Measurements from ENCODE around the gene RTN3.

DNA sequence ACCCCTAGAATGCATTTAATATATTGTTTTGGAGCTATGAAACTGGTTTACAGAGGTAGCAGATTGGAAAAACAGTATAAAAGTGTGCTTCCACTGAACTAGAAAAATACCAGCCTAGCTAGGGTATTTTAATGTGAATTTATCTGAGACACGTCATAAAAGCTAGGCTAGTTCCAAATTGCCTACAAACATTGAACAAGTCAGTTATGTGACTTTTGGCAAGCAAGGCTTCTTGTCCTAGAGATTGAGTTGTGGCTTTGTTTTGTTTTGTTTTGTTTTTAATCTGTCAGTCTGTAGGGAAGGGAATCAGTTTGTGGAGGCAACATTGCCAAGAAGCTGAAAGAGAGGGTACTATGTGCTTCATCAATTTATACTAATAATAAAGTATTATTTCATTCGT is 24.2 kb downstream of the RTN3 start:
- TF ChIP-seq, protein P1, sequence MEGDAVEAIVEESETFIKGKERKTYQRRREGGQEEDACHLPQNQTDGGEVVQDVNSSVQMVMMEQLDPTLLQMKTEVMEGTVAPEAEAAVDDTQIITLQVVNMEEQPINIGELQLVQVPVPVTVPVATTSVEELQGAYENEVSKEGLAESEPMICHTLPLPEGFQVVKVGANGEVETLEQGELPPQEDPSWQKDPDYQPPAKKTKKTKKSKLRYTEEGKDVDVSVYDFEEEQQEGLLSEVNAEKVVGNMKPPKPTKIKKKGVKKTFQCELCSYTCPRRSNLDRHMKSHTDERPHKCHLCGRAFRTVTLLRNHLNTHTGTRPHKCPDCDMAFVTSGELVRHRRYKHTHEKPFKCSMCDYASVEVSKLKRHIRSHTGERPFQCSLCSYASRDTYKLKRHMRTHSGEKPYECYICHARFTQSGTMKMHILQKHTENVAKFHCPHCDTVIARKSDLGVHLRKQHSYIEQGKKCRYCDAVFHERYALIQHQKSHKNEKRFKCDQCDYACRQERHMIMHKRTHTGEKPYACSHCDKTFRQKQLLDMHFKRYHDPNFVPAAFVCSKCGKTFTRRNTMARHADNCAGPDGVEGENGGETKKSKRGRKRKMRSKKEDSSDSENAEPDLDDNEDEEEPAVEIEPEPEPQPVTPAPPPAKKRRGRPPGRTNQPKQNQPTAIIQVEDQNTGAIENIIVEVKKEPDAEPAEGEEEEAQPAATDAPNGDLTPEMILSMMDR (IDR thresholded peaks at IDR 0.05), result no peak
- TF ChIP-seq POLR2A (IDR thresholded peaks at IDR 0.05) (no peak), POLR2AphosphoS5 (IDR thresholded peaks at IDR 0.05) (no peak)

Measured in gastroesophageal sphincter (tissue), 3 donors.